NCI-H2029 treated with DMSO at 0.1 percent for 48 hours (cell line): ENCODE data around the gene CDH2.

Experiments used
- DNase-seq: peaks from one replicate; lab custom pipeline; 2025; lab: John Stamatoyannopoulos, UW

CDH2 gene

DNA sequence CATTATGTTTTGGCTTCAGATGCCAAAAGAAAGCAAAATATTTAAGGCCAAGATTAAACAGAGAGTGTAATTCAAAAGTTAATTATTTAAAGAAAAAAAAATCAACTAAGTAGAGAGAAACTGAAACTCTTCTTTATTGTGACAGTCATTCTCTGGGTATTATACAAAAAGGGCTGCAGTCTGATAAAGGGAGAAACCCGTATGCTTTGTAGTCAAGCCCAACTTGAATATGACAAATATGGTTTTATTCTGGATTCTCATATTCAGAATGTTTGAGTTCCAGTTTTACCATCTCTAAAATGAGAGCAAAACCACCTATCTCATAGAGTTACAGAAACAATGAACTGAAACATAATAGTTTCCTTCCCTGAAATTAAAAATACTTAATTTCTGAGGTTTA is 8.2 kb downstream of the CDH2 start:
- DNase-seq = no peak

DNA sequence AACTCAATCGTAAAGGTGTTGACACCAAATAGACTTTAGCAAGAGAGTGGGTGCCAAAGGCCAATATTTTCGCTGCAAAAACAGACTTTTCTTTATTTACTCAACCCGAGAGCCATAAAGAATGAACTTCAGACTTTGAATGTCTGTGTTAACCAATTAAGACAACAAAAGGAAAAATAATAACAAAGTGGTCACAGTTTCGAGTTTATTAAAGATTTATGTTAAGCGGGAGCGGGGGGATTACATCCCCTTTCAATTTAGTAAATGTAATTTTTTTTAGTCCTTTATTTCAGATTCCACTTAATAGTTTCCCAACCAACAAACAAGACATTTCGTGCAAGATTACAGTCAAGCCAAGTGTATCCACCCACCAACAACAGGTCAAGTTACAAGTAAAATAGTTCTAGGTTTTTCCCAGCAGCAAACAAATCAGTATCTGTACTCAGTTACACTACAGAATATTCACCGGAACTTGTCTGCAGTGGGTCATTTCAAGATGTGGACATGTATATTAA is 9.0 kb downstream of the CDH2 start:
- no peak for DNase-seq

DNA sequence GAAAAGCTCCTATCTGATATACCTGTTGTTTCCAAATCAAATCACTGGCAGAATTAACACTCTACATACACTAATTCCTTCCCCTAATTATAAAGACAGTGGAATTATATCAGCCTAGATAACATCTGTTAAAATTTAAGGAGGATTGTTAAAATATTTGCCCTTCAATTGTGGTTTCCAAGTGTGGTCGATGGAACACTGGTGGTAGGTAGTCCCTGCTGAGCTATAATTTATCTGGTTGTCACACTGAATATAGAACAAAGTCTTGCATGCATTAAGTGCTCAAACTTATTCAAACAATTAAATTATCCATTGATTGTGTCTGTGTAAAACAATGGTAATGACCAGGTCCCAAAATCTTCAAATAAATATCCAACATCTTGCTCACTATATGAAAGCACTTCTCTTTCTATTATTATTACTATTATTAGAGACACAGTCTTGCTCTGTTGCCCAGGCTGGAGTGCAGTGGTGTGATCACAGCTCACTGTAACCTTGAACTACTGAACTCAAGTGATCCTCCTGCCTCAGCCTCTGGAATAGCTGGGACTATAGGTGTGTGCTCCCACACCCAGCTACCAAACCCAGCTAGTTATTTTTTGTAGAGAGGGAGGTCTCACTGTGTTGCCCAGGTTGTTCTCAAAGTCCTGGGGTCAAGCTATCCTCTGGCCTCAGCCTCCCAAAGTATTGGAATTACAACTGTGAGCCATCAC is 12.0 kb downstream of the CDH2 start:
- no peak for DNase-seq

DNA sequence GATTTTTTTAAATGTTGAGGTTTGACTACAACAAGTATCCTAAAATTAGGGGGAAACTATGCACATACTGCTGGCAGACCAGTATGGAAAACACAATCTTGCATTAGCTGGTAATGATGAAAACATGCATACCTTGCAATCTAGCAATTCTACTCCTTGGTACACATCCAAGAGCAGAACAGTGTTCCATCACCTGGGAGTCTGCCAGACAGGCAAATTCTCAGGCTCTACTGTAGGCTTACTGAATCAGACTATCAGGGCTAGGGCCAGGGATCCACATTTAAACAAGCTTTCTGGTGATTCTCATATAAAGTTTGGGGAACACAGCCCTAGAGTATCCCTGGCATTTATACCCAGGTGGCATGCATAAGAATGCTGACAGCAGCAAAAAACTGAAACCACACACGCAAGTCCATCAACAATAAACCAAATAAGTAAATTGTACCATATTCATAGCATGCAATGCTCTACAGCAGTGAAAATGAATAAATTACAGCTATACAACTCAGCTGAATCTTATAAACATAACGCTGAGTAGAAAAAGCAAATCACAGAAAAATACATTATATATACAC is 13.6 kb downstream of the CDH2 start:
- DNase-seq = no peak

DNA sequence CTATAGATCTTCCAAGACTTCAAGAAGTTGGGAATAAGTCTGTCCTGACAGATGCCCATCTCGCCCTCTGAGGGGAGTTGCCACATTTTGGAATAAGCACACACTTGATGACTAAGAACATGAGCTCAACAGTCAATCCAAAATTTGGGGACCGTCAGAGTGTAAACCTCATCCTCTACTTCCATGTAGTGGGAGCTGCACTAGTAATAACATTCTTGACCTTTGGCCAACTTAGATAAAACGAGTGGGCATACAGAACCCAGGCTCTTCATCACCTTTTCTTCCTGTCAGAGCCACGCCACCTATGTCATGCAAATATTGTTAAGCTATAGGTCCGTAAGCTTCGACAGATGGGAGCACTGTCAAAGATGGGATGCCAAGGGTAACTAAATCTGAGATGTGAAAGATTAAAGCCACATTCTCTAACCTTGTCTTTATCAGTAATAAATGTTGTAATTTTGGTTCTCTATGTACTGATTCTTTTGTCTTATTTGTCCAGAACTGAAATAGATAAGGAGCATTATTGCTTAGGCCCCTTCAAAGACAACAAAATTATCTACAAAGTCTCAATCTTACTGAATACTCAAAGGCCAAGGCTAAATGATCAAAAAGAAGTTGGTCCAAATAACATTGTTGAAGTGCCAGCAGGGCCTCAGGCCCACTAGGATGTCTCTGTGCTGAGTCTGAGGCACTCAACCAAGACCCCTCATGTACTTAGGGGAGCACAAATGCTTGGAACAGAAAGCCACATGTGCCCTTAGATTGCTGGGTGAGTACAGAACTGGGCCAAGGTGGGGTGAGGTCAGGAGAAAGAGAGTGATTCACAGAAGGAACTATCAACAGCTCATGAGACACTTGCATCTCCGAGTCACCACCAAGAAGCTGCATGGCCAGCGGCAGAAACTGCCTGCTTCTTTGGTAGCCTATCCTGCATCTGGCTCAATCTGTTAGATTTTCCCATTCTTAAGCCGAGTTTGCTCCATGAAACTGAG is 15.0 kb downstream of the CDH2 start:
- no peak for DNase-seq

DNA sequence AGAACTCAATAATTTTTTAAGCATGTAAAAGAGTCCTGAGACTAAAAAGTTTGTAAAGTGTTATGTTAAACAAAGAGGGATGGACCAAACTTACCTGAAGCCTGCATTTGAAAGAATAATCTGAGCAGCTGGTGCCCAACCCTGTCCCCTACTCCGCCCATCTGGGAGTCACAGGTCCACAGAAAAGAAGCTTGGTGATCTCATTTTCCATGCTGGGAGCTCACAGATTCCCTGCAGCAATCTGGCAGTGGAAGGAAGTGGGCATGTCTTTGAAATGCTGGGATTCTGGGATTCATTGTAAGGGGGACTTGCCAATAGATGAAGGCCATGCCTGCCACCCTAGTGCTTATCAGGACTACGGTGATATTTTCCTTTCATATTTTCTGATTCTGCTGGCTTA is 17.9 kb downstream of the CDH2 start:
- DNase-seq = no peak

DNA sequence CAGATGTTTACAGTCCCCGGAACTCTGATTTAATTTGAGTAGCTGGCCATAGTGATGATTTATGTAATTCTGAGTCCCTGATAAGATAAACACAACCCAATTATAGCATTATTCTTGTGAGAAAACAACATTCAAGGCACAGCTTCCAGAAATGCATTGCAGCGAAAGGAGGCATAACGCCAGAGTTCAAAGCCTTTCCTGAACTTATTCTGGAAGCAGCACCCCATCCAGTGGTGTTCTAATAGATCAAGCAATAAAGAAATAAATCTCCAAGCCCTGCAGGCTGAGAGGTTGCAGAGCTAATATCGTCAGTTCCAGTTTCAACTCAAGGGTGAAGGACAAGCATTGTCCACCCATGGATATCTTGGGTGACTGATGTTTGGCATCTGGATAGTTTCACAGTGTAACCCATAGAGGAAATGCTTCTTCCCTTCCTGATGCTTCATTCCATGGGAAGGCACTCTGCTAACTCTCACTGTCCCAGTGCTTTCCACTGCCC is 18.8 kb downstream of the CDH2 start:
- DNase-seq = no peak

DNA sequence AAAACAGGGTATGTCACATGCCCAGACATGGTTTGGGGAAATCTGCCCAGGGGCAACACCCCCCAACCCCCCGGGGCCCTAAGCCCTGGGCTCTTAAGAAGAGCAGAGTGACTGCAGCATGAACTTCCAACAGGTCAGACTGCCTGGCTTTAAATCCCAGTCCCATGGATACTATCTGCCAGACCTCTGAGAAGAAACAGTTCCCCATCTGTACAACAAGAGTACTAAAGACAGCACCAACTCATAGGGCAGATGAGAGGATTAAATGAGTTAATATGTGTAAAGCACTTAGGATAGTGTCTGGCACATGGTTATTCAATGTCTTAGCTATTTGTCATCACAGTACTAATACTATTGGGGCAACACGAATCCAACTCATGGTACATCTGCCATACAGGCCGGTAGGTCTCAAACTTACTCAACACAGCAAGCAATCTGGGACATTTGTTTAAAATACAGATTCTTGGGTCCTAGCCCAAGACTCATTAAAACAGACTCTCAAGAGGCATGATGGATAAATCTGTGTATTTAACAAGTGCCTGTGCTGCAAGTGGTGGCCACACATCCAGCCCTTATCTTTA is 23.4 kb downstream of the CDH2 start:
- no peak for DNase-seq

DNA sequence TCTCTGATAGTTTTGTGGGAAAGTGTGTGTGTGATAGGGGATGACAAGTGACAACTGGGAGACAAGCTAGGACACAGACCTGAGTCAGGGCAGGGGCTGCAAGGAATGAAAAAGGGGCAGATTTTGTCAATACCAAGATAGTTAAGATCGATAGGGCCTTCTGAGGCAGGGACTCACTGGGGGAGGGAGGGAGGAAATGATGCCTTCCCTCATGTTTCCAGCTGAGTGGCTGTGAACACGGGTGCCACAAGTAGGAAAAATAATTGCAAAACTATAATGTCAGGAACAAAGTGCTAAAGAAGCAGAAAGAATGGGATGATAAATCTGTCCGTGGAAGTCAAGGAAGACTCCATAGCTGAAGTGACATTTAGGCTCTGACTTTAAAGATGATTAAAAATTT is 24.2 kb downstream of the CDH2 start:
- no peak for DNase-seq

DNA sequence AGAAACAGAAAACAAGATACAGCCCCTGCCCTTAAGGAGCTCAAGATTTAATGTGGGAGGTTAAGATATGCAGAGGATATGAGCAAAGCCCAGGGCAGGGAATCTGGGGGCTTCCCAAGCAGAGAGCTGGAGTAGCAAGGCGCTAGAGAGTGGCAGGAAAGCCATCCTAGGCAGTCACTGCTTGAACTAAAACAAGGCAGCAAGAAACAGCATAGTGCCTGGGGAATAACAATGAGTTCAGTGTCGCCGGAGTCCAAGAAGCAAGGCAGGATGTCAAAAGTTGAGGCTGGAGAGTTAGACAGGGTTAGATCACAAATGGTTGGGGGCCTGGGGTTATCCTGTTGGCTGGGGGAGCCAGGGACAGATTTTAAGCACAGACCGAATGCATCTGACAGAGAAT is 24.6 kb downstream of the CDH2 start:
- DNase-seq = no peak

DNA sequence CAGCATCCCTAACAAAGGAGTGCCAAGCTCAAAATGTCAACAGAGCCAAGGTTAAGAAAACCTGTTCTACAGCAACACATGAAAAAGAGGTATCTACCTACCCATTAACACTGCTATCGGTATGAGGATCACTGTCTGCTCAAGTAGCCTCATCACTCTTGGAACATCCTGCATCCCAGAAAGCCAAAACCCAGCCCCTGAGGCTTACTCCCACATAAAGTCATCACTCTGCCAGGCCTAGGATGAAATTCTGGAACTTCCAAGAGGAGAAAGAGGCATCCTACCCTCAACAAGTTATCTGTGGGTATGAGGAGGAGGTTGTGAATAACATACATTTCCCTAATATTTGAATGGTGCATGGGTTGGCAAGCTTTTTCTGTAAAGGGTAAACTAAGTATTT is 25.5 kb downstream of the CDH2 start:
- no peak for DNase-seq

DNA sequence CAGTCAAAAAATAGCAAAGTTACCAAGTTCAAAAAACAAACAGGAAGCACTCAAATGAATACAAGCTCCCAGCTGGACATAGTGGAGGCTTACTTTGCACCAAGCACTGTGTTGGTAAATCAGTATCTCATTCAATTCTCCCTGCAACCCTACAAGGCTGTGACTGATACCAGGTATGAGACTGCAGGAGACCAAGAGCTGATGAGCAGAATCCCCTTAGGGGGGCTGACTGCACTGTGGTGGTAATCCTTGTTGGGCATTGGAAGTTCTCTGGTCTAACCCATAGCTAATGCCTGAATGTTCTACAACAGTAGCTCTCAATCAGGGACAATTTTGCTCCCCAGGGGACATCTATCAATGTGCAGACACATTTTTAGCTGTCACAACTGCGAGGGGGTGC is 26.0 kb downstream of the CDH2 start:
- DNase-seq = no peak

DNA sequence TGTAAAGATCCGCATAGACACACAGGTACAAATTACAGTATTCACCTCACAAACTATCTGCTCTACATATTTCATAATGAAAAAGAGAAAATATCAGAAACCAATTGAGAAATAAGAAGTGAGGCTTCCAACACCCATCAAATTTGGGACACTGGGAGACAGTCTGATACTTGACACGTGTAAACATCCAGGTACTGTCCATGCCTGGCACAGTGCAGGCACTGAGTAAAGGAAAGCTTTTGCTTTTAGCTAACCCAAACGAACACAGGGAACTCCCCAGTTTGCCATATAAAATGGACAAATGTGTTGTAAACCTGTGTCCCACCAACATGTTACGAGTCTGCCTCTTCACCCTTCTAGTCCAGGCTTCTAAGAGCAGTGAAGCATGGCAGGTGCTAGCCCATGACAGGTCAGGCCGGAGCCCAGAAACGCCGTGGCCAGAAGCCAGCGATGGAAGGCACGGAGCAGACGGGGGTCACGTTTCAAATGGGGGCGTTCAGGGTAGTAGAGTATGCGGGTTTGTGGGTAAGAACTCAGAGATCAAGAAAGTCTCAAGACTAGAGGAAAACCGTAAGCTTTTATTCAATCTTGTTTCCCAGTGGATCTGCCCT is 27.0 kb downstream of the CDH2 start:
- no peak for DNase-seq

DNA sequence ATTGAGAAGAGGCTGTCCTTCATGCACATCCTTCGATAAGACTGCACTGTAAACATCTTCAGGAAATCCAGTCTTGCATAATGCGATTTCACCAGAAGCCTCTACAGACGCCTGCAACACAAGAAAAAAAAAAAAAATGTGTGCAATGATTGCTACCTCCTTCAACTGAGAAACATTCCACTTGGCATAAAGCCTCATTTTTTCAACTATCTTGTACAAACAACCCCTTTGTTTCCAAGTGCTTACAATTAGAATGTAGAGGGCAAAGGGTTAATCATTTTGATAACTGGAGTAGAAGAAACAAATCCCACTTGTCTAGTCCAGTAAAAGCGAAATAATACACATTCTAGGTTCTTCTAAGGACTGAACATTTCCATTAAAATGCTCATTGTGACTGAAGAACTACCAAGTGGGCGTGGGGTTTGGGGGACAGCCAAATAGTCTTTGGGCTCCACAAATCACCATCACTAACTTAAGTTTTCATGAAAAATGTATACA is 29.2 kb downstream of the CDH2 start:
- peak; percentile 62 for DNase-seq

DNA sequence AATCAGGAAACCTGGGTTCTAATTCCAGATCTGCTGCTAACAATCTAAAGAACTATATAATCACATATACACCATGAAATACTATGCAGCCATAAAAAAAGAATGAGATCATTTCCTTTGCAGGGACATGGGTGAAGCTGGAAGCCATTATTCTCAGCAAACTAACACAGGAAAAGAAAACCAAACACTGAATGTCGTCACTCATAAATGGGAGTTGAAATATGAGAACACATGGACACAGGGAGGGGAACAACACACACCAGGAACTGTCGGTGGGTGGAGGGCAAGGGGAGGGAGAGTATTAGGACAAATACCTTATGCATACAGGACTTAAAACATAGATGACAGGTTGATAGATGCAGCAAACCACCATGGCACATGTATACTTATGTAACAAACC is 33.2 kb downstream of the CDH2 start:
- DNase-seq = peak; percentile 28

DNA sequence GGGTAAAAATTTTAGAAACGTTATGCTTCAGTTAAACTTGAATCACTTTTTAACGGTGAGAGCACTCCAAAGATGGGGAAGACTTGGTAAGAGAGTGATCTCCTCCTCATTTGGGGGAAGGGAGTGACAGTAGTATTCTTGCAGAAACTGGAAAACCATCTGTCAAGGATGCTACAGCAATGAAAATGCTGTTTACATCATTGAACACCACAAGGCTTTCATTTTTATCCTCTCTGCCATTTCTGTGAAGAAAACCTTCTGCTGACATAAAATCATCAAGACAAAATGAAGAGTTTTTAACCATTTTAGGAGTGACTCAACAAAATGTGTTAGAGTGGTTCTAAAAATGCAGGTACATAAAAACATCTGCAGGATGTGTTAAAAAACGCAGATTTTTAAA is 38.1 kb downstream of the CDH2 start:
- DNase-seq = no peak

DNA sequence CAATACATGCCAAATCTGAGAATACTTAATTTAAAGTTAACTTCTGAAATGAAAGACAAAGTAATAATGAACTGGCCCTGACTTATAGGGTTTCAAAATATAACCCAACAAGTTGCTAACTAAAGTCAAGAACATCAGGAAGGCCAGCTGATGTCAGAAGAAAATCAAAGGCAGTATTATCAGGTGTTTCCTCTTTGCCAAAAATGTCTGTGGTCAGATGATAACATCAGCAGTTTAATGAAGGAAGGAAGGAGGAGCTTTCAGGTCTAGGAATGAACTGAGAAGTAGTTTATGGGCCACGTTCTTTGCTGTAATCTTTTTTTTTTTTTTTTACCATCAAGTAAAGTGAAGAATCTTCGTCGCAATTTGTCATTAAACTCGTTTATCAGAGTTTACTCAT is 40.9 kb downstream of the CDH2 start:
- DNase-seq = no peak

DNA sequence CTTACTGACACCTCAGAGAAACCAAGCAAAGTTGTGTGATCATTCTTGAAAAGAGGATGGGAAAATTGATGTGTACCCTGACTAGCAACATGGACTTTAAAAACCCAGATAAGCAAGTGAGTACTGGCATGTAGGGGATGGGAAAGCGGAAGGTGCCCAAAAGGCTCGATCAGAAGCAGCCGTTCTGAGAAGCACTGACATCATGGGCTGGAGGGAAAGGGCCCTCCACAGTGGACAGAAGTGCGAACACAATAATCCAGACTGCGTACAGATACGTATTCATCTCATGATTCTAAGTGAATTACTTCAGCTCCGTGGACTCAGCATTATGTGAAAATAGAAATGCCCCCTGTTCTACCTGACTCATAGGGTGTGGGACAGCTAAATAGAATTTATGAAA is 42.2 kb downstream of the CDH2 start:
- DNase-seq = no peak

DNA sequence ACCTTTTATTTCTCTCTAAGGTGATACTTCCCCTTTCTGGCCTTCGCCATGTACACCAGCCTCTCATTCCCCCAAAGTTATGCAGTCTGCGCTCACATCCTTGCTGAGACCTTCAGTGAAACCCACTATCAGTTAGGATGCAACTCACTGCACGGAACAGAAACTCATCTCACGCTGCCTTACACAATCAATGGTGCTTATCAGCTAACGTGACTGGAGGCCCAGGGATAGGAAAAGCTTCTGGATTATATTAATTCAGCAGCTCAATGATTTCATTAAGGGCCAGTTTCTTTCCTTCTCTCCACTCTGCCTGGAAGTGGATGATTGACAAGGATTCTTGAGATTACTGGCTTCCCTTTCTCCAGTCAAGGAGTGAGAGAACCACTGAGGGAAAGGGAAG is 44.8 kb downstream of the CDH2 start:
- no peak for DNase-seq

DNA sequence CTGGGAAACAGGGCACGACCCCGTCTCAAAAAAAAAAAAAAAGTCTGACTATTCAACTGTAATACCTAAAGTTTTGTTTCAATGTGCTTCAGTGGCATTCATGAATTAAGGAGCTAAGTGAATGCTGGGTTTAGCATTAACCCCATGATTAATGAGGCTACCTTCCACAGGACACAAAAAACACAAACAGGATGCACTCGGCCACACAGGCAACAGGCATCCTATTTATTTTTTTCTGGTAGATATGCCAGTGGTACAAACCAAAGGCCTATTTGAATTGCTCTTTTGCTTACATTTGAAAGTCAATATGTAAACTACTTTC is 48.3 kb downstream of the CDH2 start:
- DNase-seq = no peak

DNA sequence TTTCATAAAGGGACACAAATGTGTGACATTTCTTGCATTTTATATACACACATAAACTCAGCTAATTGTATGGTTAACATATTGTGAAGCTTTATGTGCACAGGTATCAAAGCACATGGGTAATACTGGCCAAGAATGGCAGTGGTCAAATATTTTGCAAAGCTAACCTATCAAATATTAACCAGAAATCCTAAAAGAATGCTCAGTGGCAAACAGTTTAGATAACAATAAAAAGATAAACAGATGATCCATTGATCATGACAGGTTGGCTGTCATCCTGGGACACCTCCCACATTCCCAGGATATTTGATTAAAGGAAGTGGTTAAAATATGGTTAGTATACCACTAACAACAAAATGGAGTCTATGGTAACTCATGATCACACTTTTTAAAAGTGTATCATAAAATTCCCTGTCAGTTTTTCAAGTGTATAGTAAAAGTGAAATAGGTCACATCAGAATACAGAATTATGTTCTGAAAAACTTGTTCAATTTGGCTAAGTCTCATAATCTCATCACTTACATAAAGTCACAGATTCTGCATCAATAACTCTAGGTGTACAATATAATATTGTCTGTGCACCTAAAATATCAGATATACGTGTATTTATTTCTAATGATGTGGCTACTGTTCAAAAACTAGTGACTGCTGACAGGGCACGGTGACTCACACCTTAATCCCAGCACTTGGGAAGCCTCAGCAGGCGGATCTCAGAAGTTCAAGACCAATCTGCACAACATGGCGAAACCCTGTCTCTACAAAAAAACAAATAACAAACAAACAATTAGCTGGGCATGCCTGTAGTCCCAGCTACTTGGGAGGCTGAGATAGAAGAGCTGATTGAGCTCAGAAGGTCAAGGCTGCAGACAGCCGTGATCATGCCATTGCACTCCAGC is 48.9 kb downstream of the CDH2 start:
- DNase-seq = no peak
